HG02759 (cell line): Measurements from ENCODE around the gene FOXN3.
A peak's percentile ranks its signal among the peaks of the same experiment; 100 is the strongest.

ENCODE experiments used
- ATAC-seq: cut with Tn5 transposase; IDR thresholded peaks from one replicate; pipeline ENCODE4 v1.9.1; 2021; ENCODE audit warnings: mild to moderate bottlenecking, moderate library complexity; ENCODE audit not compliant: unreplicated experiment

Gene FOXN3

GRCh38 chr14:89288114-89288513 lies 128.9 kb downstream of the FOXN3 start:
- ATAC-seq: no peak

GRCh38 chr14:89284333-89285058 lies 132.5 kb downstream of the FOXN3 start:
- no peak for ATAC-seq

DNA sequence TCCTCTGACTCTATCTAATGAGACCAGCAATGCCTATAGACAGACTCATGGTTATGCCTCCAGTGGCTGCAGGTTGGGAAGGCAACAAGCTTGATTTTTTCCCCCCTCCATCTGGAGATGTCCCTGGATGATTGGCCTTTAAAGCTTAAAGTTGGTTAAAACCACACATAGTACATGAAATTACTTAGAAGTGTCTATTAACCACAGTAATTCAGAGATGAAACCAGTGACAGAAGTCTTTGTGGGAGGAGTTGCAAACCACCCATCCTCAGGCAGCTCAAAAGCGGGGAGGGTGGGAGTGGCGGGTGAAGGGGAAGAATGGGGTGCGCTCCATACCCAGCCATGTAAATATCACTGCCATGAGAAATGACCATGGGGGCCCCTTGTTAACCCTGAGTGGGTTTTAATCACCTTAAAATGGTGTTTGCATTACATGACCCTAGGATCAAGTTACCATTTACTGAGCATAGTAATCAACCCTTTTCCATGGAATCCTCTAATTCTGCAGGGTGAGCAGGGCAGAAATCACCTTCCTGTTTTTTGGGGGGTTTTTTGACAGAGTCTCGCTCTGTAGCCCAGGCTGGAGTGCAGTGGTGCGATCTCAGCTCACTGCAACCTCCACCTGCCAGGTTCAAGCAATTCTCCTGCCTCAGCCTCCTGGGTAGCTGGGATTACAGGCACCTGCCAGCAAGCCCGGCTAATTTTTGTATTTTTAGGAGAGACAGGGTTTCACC lies 133.5 kb downstream of the FOXN3 start:
- ATAC-seq: peak; percentile 72

GRCh38 chr14:89282191-89282590 lies 134.8 kb downstream of the FOXN3 start:
- ATAC-seq: no peak

DNA sequence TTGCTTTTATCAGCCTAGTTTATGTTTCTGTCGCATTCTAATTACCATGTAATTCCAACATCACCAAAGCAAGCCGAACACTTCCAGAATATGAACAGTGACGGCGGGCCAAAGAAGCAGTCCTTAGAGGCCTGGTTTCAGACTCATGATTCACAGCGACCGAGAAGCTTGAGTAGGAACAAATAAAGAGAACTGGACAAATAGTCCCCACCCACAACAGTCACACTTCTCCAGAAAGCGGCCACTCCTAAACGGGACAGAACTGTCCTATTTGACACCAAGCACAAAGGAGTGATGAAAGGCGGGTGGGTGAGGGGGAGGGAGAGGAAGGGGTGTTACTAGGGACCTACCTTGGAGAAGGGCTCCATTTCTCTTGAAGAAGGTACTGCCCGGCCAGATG lies 136.4 kb downstream of the FOXN3 start:
- no peak for ATAC-seq

- ATAC-seq: no peak
These were observed 137.3 kb downstream of the FOXN3 start for GRCh38 chr14:89279649-89280232.

GRCh38 chr14:89277203-89277602 lies 139.8 kb downstream of the FOXN3 start:
- no peak for ATAC-seq

GRCh38 chr14:89276424-89276975 lies 140.5 kb downstream of the FOXN3 start:
- peak; percentile 96 for ATAC-seq

- ATAC-seq: peak; percentile 74
These were observed 146.4 kb downstream of the FOXN3 start for GRCh38 chr14:89270439-89271227.

DNA sequence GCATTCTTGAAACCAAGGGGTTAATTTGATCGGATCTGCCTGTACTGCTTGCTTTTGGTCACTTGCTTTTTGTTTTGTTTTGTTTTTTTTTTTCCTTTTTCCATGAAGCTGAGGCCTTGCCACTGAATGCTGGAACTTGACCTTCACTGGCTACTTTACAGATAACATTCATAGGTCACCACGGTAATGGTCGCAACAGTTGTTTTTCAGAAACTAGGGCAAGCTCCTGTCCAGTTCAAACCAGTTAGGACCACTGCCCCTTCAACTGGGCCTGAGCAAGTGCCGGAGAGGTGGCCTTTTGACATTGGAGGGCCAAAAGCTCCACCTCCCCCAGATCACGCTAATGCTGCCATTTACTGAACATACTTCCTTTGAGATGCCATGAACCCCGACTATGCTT lies 147.6 kb downstream of the FOXN3 start:
- no peak for ATAC-seq

DNA sequence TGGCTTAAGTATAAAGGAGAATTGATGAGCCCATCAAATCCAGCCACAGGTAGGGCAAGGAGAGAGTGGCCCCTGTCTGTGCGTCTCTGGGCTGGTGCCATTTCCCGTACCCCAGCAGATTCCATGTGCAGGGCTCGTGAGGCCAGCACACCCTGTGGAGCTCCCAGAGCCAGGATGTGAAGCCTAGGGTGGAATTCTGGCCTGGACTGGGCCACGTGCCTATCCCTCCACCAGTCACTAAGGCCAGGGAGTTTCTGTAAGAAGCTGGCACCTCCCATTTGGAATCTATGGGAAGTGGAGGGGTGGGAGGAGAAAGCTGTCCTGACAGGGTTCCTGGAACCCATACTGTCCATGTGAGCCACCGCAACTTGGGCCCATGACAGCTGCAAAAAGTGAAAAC lies 148.5 kb downstream of the FOXN3 start:
- no peak for ATAC-seq

DNA sequence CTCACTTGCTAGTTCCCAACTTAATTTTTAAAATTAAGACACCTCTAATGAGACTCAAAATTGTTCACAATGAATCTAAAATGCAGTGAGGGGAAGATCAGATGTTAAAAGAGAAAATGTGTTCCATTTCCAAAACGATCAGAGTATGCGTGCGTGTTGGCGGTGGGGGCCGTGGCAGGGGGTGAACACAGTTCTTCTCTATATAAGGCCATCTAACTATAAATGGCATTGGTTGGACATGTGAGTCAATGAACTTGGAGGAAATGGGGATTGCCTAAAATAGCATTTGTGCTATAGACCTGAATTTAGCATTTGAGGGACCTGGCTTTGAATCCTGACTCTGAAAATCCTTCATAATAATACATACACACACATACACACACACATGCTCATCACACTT lies 149.4 kb downstream of the FOXN3 start:
- no peak for ATAC-seq

DNA sequence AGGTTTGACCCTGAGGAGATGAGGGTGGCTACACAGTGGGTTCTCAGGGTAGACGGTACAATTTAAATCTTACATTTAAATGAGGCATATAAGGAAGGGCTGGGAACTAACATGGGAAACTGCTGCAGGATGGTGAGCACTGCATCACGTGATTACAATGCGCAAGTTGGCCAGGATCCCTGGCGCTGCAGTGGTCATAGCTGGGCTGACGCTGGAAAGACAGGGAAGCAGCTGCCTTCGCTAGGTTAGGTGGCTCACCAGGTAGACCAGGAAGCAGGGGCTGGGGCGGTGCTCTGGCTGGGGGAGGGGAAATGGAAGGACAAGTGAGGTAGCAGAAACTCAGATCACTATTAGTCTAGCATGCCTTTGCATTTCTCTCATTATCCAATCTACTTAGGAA lies 149.9 kb downstream of the FOXN3 start:
- ATAC-seq: no peak

DNA sequence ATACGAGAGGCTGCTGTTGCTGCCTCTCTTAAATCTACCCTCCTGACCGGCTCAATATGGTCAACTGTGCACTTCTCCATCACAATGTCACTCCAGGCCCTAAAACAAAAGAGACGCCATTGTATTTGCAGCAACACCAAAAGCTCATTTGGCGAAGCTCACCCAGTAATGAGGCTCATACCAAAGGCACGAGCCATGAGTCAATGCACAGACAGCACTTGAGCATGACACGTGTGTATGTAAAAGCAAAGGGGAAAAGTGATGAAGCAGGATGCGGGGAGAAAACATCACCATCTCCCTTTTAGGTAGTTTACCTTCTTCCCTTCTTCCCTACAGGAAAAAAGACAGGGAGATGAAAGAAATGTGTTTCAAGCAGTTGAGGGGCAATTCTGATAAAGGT lies 150.3 kb downstream of the FOXN3 start:
- ATAC-seq: no peak

GRCh38 chr14:89265234-89265633 lies 151.8 kb downstream of the FOXN3 start:
- no peak for ATAC-seq

DNA sequence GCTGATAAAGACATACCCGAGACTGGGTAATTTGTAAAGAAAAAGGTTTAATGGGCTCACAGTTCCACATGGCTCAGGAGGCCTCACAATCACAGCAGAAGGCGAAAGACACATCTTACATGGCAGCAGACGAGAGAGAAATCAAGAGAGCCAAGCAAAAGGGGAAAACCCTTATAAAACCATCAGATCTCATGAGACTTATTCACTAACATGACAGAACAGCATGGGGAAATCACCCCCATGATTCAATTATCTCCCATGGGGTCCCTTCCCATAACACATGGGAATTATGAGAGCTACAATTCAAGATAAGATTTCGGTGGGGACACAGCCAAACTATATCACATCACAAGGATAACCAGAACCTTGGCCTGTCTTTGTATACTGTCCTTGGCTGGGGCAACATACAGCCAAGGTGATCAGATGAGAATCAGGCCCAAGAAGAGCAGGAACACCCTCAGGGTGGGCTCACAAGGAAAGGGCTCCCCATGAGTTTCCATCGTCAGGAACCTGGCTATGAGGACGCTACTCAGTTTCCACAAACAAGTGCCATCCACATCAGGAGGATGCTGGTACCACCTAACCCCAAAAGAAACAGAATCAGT lies 152.7 kb downstream of the FOXN3 start:
- no peak for ATAC-seq

GRCh38 chr14:89262041-89262440 lies 155.0 kb downstream of the FOXN3 start:
- ATAC-seq: no peak

GRCh38 chr14:89260898-89261297 lies 156.1 kb downstream of the FOXN3 start:
- ATAC-seq: no peak

GRCh38 chr14:89259951-89260609 lies 157.0 kb downstream of the FOXN3 start:
- ATAC-seq: no peak

GRCh38 chr14:89258728-89259273 lies 158.2 kb downstream of the FOXN3 start:
- peak; percentile 63 for ATAC-seq
